Hepatocyte (in vitro differentiated cells): Measurements from ENCODE around the gene OXT. TPM values are rescaled to one million over a fixed set of nuclear protein-coding genes. Genes with fewer than 3 reads are reported as not detected.

Experiments used
- DNase-seq: peaks from one replicate; pipeline ENCODE4 v3.0.0-alpha.2; 2016; ENCODE audit warnings: low spot score
- H2AFZ ChIP-seq: fragments of 200-600 bp; sonication (generic); 2 replicates; pipeline ENCODE4 v1.6.0; 2016; ENCODE audit warnings: antibody characterized with exemption, mild to moderate bottlenecking
- H3K27ac ChIP-seq: fragments of 200-600 bp; sonication (generic); 2 replicates; pipeline ENCODE4 v1.5.1; 2016; ENCODE audit warnings: mild to moderate bottlenecking
- H3K27me3 ChIP-seq: fragments of 200-600 bp; sonication (generic); 2 replicates; pipeline ENCODE4 v1.6.1; 2016
- H3K36me3 ChIP-seq: fragments of 200-600 bp; sonication (generic); replicated peaks from 2 replicates; pipeline ENCODE4 v1.5.1; 2016; ENCODE audit warnings: low read depth; ENCODE audit not compliant: insufficient read depth
- H3K4me1 ChIP-seq: fragments of 200-600 bp; sonication (generic); 2 replicates; pipeline ENCODE4 v1.5.1; 2016; ENCODE audit warnings: mild to moderate bottlenecking, moderate library complexity; ENCODE audit not compliant: insufficient read depth
- H3K4me2 ChIP-seq: fragments of 200-600 bp; sonication (generic); 2 replicates; pipeline ENCODE4 v1.6.0; 2016
- H3K4me3 ChIP-seq: fragments of 200-600 bp; sonication (generic); 2 replicates; pipeline ENCODE4 v1.5.1; 2016; ENCODE audit warnings: mild to moderate bottlenecking
- H3K79me2 ChIP-seq: fragments of 200-600 bp; sonication (generic); 2 replicates; pipeline ENCODE4 v1.6.0; 2017; ENCODE audit warnings: mild to moderate bottlenecking
- H3K9me2 ChIP-seq: fragments of 200-600 bp; sonication (generic); replicated peaks from 2 replicates; pipeline ENCODE4 v1.6.0; 2017; ENCODE audit warnings: mild to moderate bottlenecking; ENCODE audit not compliant: insufficient read depth
- H3K9me3 ChIP-seq: fragments of 200-600 bp; sonication (generic); 2 replicates; pipeline ENCODE4 v1.5.1; 2016; ENCODE audit warnings: low read depth, mild to moderate bottlenecking
- H4K20me1 ChIP-seq: fragments of 200-600 bp; sonication (generic); 2 replicates; pipeline ENCODE4 v1.6.0; 2016; ENCODE audit warnings: mild to moderate bottlenecking; ENCODE audit not compliant: insufficient read depth, poor library complexity, severe bottlenecking
- CTCF ChIP-seq: fragments of 200-600 bp; sonication (generic); IDR thresholded peaks from 2 replicates; pipeline ENCODE4 v1.5.1; 2016; ENCODE audit warnings: antibody characterized with exemption, mild to moderate bottlenecking; ENCODE audit not compliant: poor library complexity
- EZH2 ChIP-seq: fragments of 200-600 bp; sonication (generic); IDR thresholded peaks from 2 replicates; pipeline ENCODE4 v1.6.1; 2016; ENCODE audit warnings: antibody characterized with exemption, mild to moderate bottlenecking, borderline replicate concordance
- EZH2phosphoT487 ChIP-seq: fragments of 200-600 bp; sonication (generic); IDR thresholded peaks from one replicate; pipeline ENCODE4 v1.6.1; 2018; ENCODE audit warnings: antibody characterized with exemption, mild to moderate bottlenecking, low read depth, moderate library complexity; ENCODE audit not compliant: unreplicated experiment, severe bottlenecking
- WGBS: methylation state at CpG from one replicate; pipeline ENCODE4 v1.1.6; 2016; ENCODE audit warnings: low lambda C conversion rate; ENCODE audit errors: missing lambda C conversion rate; 5-methylcytosine and 5-hydroxymethylcytosine counted together
- polyA plus RNA-seq: library from polyadenylated mRNA; unstranded; fragments of >200 nt; fragmentation: Nextera tagmentation; extraction: Ambion mirVana; gene quantifications from 2 replicates; pipeline ENCODE4 v1.2.1, GENCODE V29; 2016
- total RNA-seq: library from RNA; depleted of rRNA; stranded (reverse); fragments of >200 nt; gene quantifications from 2 replicates; pipeline ENCODE4 v1.2.3, GENCODE V29; 2014

OXT gene
- total and polyA plus RNA-seq, 2 experiments from 2014 or later, result 3.4 TPM; not detected in 1

GRCh38 chr20:3045042-3045815, 26.2 kb upstream of the OXT start:
- Histone ChIP-seq H3K4me3 (peak overlapping the region; percentile 98), H3K79me2 (peaks cover 18% of the 10 kb centered on the region), H3K27ac (peak overlapping the region; percentile 98), H2AFZ (peak overlapping the region; percentile 93), H3K4me1 (peaks cover 23% of the 10 kb centered on the region), H3K27me3 (no peaks in the 10 kb centered on the region), H4K20me1 (no peaks in the 10 kb centered on the region), H3K4me2 (peak overlapping the region; percentile 88), H3K36me3 (no peaks in the 10 kb centered on the region), H3K9me3 (no peaks in the 10 kb centered on the region), H3K9me2 (no peaks in the 10 kb centered on the region)
- 5% methylated on average over 7 of the region's 24 CpGs for whole genome bisulfite sequencing
- TF ChIP-seq EZH2phosphoT487 (no peak), CTCF (no peak), EZH2 (no peak)
- DNase-seq, result peak; percentile 78

GRCh38 chr20:3045816-3046676, 25.4 kb upstream of the OXT start, which contains the start of gene MRPS26:
Gene MRPS26 (plus strand): TSS chr20:3046052. CDS start chr20:3046069, 17 bp downstream.
- TF ChIP-seq EZH2, result no peak
- no peak for TF ChIP-seq CTCF
- no peak for TF ChIP-seq EZH2phosphoT487
- under 1% methylated on average over 81 of the region's 104 CpGs for WGBS
- no peaks in the 10 kb centered on the region for H3K9me2 ChIP-seq
- H3K79me2 ChIP-seq, result peaks cover 18% of the 10 kb centered on the region
- peak within 1 kb of the TSS; percentile 98 for H3K4me3 ChIP-seq
- no peaks in the 10 kb centered on the region for H3K27me3 ChIP-seq
- H4K20me1 ChIP-seq, result no peaks in the 10 kb centered on the region
- peak within 1 kb of the TSS; percentile 98 for H3K27ac ChIP-seq
- H3K4me1 ChIP-seq, result peaks cover 23% of the 10 kb centered on the region
- H3K4me2 ChIP-seq, result peak within 1 kb of the TSS; percentile 88
- H3K9me3 ChIP-seq, result no peaks in the 10 kb centered on the region
- peak within 1 kb of the TSS; percentile 93 for H2AFZ ChIP-seq
- H3K36me3 ChIP-seq, result no peaks in the 10 kb centered on the region
- peak; percentile 94 for DNase-seq

DNA sequence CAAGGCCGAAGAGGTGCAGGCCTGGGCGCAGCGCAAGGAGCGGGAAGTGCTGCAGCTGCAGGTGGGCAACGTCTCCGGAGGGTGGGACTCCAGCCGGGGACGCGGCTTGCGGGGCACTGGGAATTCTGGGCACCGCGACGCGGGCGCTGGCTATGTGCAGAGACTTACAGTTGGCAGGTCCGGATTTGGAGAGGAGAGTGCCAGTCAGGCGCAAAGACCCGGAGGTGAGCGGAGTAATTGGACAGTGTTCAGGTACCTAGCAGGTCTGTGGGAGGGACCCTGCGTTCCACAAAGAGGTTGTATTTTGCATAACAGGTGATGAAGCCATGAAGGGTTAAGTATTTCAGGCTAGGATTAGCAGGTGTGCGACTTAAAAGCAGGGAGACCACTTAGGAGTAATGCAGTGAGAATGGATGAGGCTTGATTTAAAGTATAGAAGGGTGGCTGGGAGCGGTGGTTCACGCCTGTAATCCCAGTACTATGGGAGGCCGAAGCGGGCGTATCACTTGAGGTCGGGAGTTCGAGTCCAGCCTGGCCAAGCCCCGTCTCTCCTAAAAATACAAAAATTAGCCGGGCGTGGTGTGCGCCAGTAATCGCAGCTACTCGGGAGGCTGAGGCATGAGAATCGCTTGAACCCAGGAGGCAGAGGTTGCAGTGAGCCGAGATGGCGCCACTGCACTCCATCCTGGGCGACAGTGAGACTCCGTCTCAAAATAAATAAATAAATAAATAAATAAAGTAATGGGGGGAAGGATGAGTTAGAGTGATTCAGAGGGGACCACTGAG, 24.6 kb upstream of the OXT start:
- DNase-seq, result no peak
- WGBS, result 39% methylated on average over 36 of the region's 39 CpGs
- Histone ChIP-seq H3K36me3 (no peaks in the 10 kb centered on the region), H2AFZ (peak overlapping the region; percentile 93), H3K9me2 (no peaks in the 10 kb centered on the region), H3K4me2 (peak overlapping the region; percentile 88), H3K4me3 (peak overlapping the region; percentile 98), H3K4me1 (peaks cover 17% of the 10 kb centered on the region), H3K27ac (peak overlapping the region; percentile 98), H4K20me1 (no peaks in the 10 kb centered on the region), H3K79me2 (peaks cover 18% of the 10 kb centered on the region), H3K9me3 (no peaks in the 10 kb centered on the region), H3K27me3 (no peaks in the 10 kb centered on the region)
- TF ChIP-seq EZH2, result no peak
- TF ChIP-seq EZH2phosphoT487, result no peak
- TF ChIP-seq CTCF, result no peak
